K562 (cell line): Measurements from ENCODE around the gene SMARCD2. TPM values are rescaled to one million over a fixed set of nuclear protein-coding genes. Genes with fewer than 3 reads are reported as not detected.

Experiments used
- ATAC-seq: fragments of 200-7000 bp; cut with Tn5 transposase; 3 replicates; pipeline ENCODE4 v1.9.1; 2020; ENCODE audit warnings: moderate library complexity
- BruUV-seq: library from RNA; stranded (reverse); fragments of 400-500 nt; replicated peaks from 2 replicates; lab custom pipeline; 2021; lab: Mats Ljungman, UMichigan
- CTCF ChIA-PET: fragments of 300-600 bp; formaldehyde crosslinking; extraction: SDS; loops from one replicate; lab custom pipeline; 2021; ENCODE audit warnings: low intra/inter-chr PET ratio; lab: Yijun Ruan, JAX
- POLR2A ChIA-PET: fragments of 300-600, 350-650 bp; sonication (Branson Sonifier 250); formaldehyde crosslinking; extraction: SDS; loops from one replicate; lab custom pipeline; 2021; ENCODE audit warnings: antibody characterized with exemption, inconsistent platforms; lab: Yijun Ruan, JAX
- DNase-seq, 4 experiments: peaks; one replicate each; pipeline versions ENCODE4 v3.0.0 to v3.0.0-alpha.2; 2011 to 2018; ENCODE audit warnings: low spot score in 3 of 4, mixed read lengths in 3 of 4; ENCODE audit errors: extremely low read depth in 1 of 4
- FAIRE-seq: peaks from 2 replicates; lab custom pipeline; 2011; peaks lifted over from hg19 to GRCh38; lab: Jason Lieb, UNC
- H2AFZ ChIP-seq: 2 replicates; pipeline ENCODE4 v1.6.0; 2011; ENCODE audit warnings: low read depth, low read length, control low read depth, inconsistent platforms
- H3K27ac ChIP-seq: fragments of 200-600 bp; 3 replicates; pipeline ENCODE4 v1.8.0; 2011; ENCODE audit warnings: low read depth, mild to moderate bottlenecking, control low read depth, inconsistent platforms, low read length, moderate library complexity, mixed read lengths; ENCODE audit errors: extremely low read depth
- H3K27me3 ChIP-seq, 2 experiments: fragments of 300-600 bp in 1 of 2; 2 replicates in 1 of 2; 3 replicates in 1 of 2; pipeline versions ENCODE4 v1.6.0 to v1.8.0; 2011; ENCODE audit warnings: inconsistent platforms in 2 of 2, low read length in 2 of 2, mild to moderate bottlenecking in 1 of 2, mixed read lengths in 1 of 2, moderate library complexity in 1 of 2; ENCODE audit not compliant: control insufficient read depth in 2 of 2, insufficient read depth in 2 of 2
- H3K36me3 ChIP-seq: fragments of 300-600 bp; 3 replicates; pipeline ENCODE4 v1.8.0; 2011; ENCODE audit warnings: mild to moderate bottlenecking, low read length, inconsistent platforms; ENCODE audit not compliant: control insufficient read depth, insufficient read depth
- H3K4me1 ChIP-seq, 2 experiments: fragments of 200-600 bp in 1 of 2; replicated peaks in 1 of 2; 2 replicates in 1 of 2; 3 replicates in 1 of 2; pipeline versions ENCODE4 v1.5.1 to v1.8.0; 2011; ENCODE audit warnings: inconsistent platforms in 2 of 2, low read length in 2 of 2, mild to moderate bottlenecking in 1 of 2, mixed read lengths in 1 of 2, moderate library complexity in 1 of 2; ENCODE audit not compliant: control insufficient read depth in 2 of 2, insufficient read depth in 2 of 2
- H3K4me2 ChIP-seq: 2 replicates; pipeline ENCODE4 v1.6.1; 2011; ENCODE audit warnings: low read length, control low read depth, inconsistent platforms, mixed read lengths; ENCODE audit not compliant: insufficient read depth
- H3K4me3 ChIP-seq: fragments of 200-600 bp; sonication (generic), shearing (Covaris generic); 2 replicates; pipeline ENCODE4 v1.5.1; 2016; ENCODE audit warnings: control low read depth, inconsistent platforms
- H3K79me2 ChIP-seq: fragments of 200-600 bp; 3 replicates; pipeline ENCODE4 v1.8.0; 2011; ENCODE audit warnings: low read length, inconsistent platforms; ENCODE audit not compliant: control insufficient read depth, insufficient read depth
- H3K9ac ChIP-seq, 2 experiments: 2 replicates each; pipeline versions ENCODE4 v1.6.0 to v1.6.1; 2011; ENCODE audit warnings: low read depth in 2 of 2, low read length in 2 of 2, control low read depth in 1 of 2, inconsistent platforms in 1 of 2, mild to moderate bottlenecking in 1 of 2, mixed read lengths in 1 of 2; ENCODE audit not compliant: insufficient read depth in 1 of 2
- H3K9me1 ChIP-seq: one replicate; pipeline ENCODE4 v1.6.0; 2011; ENCODE audit warnings: inconsistent platforms, mild to moderate bottlenecking, low read length, moderate library complexity; ENCODE audit not compliant: control insufficient read depth, insufficient read depth
- H3K9me3 ChIP-seq: replicated peaks from 2 replicates; pipeline ENCODE4 v1.5.1; 2011; ENCODE audit warnings: low read depth, low read length, inconsistent platforms; ENCODE audit not compliant: control insufficient read depth, insufficient read depth
- H4K20me1 ChIP-seq: replicated peaks from 2 replicates; pipeline ENCODE4 v1.6.1; 2011; ENCODE audit warnings: low read length, inconsistent platforms, mixed read lengths; ENCODE audit not compliant: control insufficient read depth, insufficient read depth
- ARID3B ChIP-seq: fragments of 250-450 bp; sonication (Bioruptor Pico); IDR thresholded peaks from 2 replicates; pipeline ENCODE4 v1.4.0; 2020; ENCODE audit warnings: borderline replicate concordance
- CBX2 ChIP-seq: fragments of 200-600 bp; sonication (generic); IDR thresholded peaks from one replicate; pipeline ENCODE4 v1.6.1; 2012; ENCODE audit warnings: mild to moderate bottlenecking, low read length, inconsistent platforms; ENCODE audit not compliant: insufficient read depth, poor library complexity, severe bottlenecking
- CEBPB ChIP-seq: fragments of 450-650 bp; IDR thresholded peaks from 2 replicates; pipeline ENCODE4 v1.6.1; 2016; ENCODE audit warnings: missing genetic modification characterization, missing compliant biosample characterization
- ELF2 ChIP-seq: fragments of 250-450 bp; sonication (Bioruptor Pico); IDR thresholded peaks from 2 replicates; pipeline ENCODE4 v1.5.0; 2021; ENCODE audit warnings: mild to moderate bottlenecking
- FOXJ2 ChIP-seq: fragments of 200-800 bp; sonication (Bioruptor generic); IDR thresholded peaks from 2 replicates; pipeline ENCODE4 v1.6.1; 2016; ENCODE audit warnings: missing genetic modification characterization, missing compliant biosample characterization
- HMGN3 ChIP-seq: IDR thresholded peaks from 2 replicates; pipeline ENCODE4 v1.6.1; 2011; ENCODE audit warnings: borderline replicate concordance, low read depth, mild to moderate bottlenecking, mixed read lengths, low read length; ENCODE audit not compliant: insufficient read length; ENCODE audit errors: extremely low read depth
- L3MBTL2 ChIP-seq: fragments of 450-650 bp; IDR thresholded peaks from 2 replicates; pipeline ENCODE4 v1.6.1; 2016; ENCODE audit warnings: mild to moderate bottlenecking, moderate library complexity
- MYNN ChIP-seq, 2 experiments: sonication (generic); formaldehyde crosslinking in 1 of 2; IDR thresholded peaks; 2 replicates each; pipeline versions ENCODE4 v1.5.0 to v1.6.1; 2016 to 2020; ENCODE audit warnings: antibody characterized with exemption in 1 of 2, missing genetic modification reagents in 1 of 2
- NCOA4 ChIP-seq: fragments of 450-650 bp; IDR thresholded peaks from 2 replicates; pipeline ENCODE4 v1.6.1; 2018; ENCODE audit warnings: mild to moderate bottlenecking; ENCODE audit not compliant: partially characterized antibody
- SUPT5H ChIP-seq: fragments of 450-650 bp; IDR thresholded peaks from 2 replicates; pipeline ENCODE4 v1.6.1; 2016
- TFAM ChIP-seq: fragments of 250-450 bp; sonication (Bioruptor Pico); conservative IDR thresholded peaks from 2 replicates; pipeline ENCODE4 v1.5.0; 2021; ENCODE audit warnings: mild to moderate bottlenecking, moderate library complexity
- ZNF354B ChIP-seq: fragments of 250-450 bp; sonication (Bioruptor Pico); IDR thresholded peaks from 2 replicates; pipeline ENCODE4 v1.4.0; 2020
- ZNF584 ChIP-seq: fragments of 200-800 bp; sonication (Bioruptor generic); IDR thresholded peaks from 2 replicates; pipeline ENCODE4 v1.6.1; 2016; ENCODE audit warnings: low read depth, mild to moderate bottlenecking, missing genetic modification characterization, missing compliant biosample characterization
- ZNF764 ChIP-seq: fragments of 250-450 bp; sonication (Bioruptor Pico); IDR thresholded peaks from 2 replicates; pipeline ENCODE4 v1.4.0; 2020; ENCODE audit warnings: low read depth, mild to moderate bottlenecking, moderate library complexity
- WGBS: fragments of 100-300 bp; shearing (Covaris generic); methylation state at CpG from one replicate; pipeline ENCODE4 v1.1.6; 2016; ENCODE audit warnings: low coverage, mixed read lengths; ENCODE audit not compliant: insufficient coverage; ENCODE audit errors: missing lambda C conversion rate; 5-methylcytosine and 5-hydroxymethylcytosine counted together
- in situ Hi-C: fragments of 300-500 bp; cut with MboI; formaldehyde crosslinking; loops from 4 replicates; pipeline ENCODE4 v1.15.0; 2018; ENCODE audit warnings: inconsistent platforms, mixed read lengths
- intact Hi-C: fragments of 100-400 bp; cut with micrococcal nuclease; formaldehyde crosslinking; loops from 2 replicates; pipeline ENCODE4 v1.14.2; 2022
- polyA plus RNA-seq, 8 experiments: library from polyadenylated mRNA; depleted of rRNA in 4 of 8; stranded (reverse) in 5 of 8; unstranded in 3 of 8; fragments of >200 nt; fragmentation: Nextera tagmentation in 2 of 8; fragmentation: Illumina TruSeq in 1 of 8; extraction: Ambion mirVana in 2 of 8; extraction: Trizol in 1 of 8; gene quantifications; 2 replicates each; pipeline versions ENCODE4 v1.2.1 to v1.2.3, GENCODE V29; 2011 to 2014; ENCODE audit warnings: inconsistent platforms in 1 of 8, missing spikeins in 1 of 8
- total RNA-seq, 7 experiments: library from RNA; depleted of rRNA in 6 of 7; stranded (reverse); fragments of >200 nt in 6 of 7; fragmentation: Illumina TruSeq in 2 of 7; extraction: Trizol in 2 of 7; gene quantifications; 2 replicates each; pipeline versions ENCODE4 v1.2.1 to v1.2.3, GENCODE V29; 2011 to 2021; ENCODE audit warnings: low replicate concordance in 1 of 7

SMARCD2 gene
- total and polyA plus RNA-seq, 9 of the 15 experiments (the other 6 are each of a cell fraction or from before 2014, with no cell fraction given) = 1.7 to 114 (median 90.3) TPM

DNA sequence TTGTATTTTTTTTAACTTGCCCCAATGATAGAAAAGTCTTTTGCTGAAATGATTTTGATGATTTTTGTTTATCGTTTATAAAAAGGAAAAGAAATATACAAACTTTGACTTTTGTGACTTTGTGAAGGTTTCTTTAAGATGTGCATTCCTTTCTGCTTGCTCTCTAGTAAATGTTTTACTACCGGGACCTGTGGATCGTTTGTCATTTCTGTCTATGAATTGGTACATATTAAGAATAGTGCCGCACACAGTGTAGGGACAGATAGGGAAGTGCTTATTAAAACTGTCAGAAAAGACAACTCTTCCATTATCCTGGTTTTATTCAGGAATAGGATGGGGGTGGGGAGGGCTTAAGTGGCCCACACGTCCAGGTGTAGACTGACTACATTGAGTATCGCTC, 23.4 kb downstream of the SMARCD2 start:
- Histone ChIP-seq H3K79me2 (no peaks in the 10 kb centered on the region), H3K36me3 (peaks cover 99% of the 10 kb centered on the region), H2AFZ (no peak overlapping the region), H3K27ac (no peak overlapping the region)
- CTCF ChIA-PET = no interaction called here
- DNase-seq (no peak), FAIRE-seq (no peak)
- POLR2A ChIA-PET = interaction anchor here (0.8 to 3.9 kb wide), 4 partner anchors 8 to 48 kb away, joined by 3 to 15 read pairs (median 4); partner anchors contain the start of genes FTSJ3 and PSMC5
- TF ChIP-seq CEBPB (tag) = no peak
- TF ChIP-seq MYNN (IDR thresholded peaks at IDR 0.05) = no peak
- TF ChIP-seq MYNN (CRISPR knock-in tag; IDR thresholded peaks at IDR 0.05) = no peak
- TF ChIP-seq ZNF764 (CRISPR knock-in tag) = no peak
- TF ChIP-seq CBX2 = no peak
- TF ChIP-seq, all 486 proteins: peak for 0
- H3K4me1 ChIP-seq = no peaks in the 10 kb centered on the region; a peak in 2 of 5 replicates
- WGBS = 78% methylated on average over 6 of the region's 6 CpGs
- H4K20me1 ChIP-seq = peaks cover 6% of the 10 kb centered on the region; the same call in 1 of the 2 replicates
- H3K9me1 ChIP-seq = no peaks in the 10 kb centered on the region
- ATAC-seq = no peak
- H3K4me2 ChIP-seq = no peak overlapping the region
- in situ Hi-C loops = no loop called here
- no TSS peak for BruUV-seq
- no peak overlapping the region for H3K9ac ChIP-seq
- H3K4me3 ChIP-seq = no peak overlapping the region
- no peaks in the 10 kb centered on the region for H3K9me3 ChIP-seq
- intact Hi-C loops = no loop called here
- no peaks in the 10 kb centered on the region for H3K27me3 ChIP-seq

GRCh38 chr17:63817736-63818385, 24.6 kb downstream of the SMARCD2 start:
- no peak for FAIRE-seq
- peaks cover 100% of the 10 kb centered on the region for H3K36me3 ChIP-seq
- TF ChIP-seq ELF2 (no peak), ZNF584 (CRISPR knock-in tag) (no peak), NCOA4 (no peak), SUPT5H (peak; percentile 64; the same call in 1 of the 2 replicates), L3MBTL2 (no peak), HMGN3 (no peak), ARID3B (CRISPR knock-in tag) (no peak), TFAM (CRISPR knock-in tag) (no peak), ZNF354B (CRISPR knock-in tag) (no peak), FOXJ2 (no peak)

More at GRCh38 chr17:63817736-63818385, 24.6 kb downstream of the SMARCD2 start:
- in situ Hi-C loops = no loop called here
- Histone ChIP-seq H4K20me1 (peaks cover 6% of the 10 kb centered on the region; the same call in 1 of the 2 replicates), H3K4me2 (no peak overlapping the region), H3K4me1 (no peaks in the 10 kb centered on the region; a peak in 1 of 5 replicates), H3K79me2 (no peaks in the 10 kb centered on the region), H3K27me3 (no peaks in the 10 kb centered on the region), H3K9ac (no peak overlapping the region), H3K27ac (no peak overlapping the region), H3K4me3 (no peak overlapping the region), H3K9me1 (no peaks in the 10 kb centered on the region), H2AFZ (no peak overlapping the region), H3K9me3 (no peaks in the 10 kb centered on the region)
- DNase-seq (no peak), ATAC-seq (no peak)
- ChIA-PET CTCF (no interaction called here), POLR2A (interaction anchor here (0.7 to 3.9 kb wide), 8 partner anchors 9 to 47 kb away, joined by 3 to 15 read pairs (median 4); partner anchors contain the start of genes CCDC47, DDX42, FTSJ3 and PSMC5)
- intact Hi-C loops = no loop called here
- BruUV-seq = TSS peak; percentile 64
- 95% methylated on average over 24 of the region's 27 CpGs for WGBS
